Activated CD8-positive, alpha-beta memory T cell treated with anti-CD3 and anti-CD28 coated beads, Interleukin-2, amount 50 U/mL, for 48 hours (primary cell): ENCODE data around the gene CELF2.

Experiments used
- DNase-seq: peaks from one replicate; pipeline ENCODE4 v3.0.0-alpha.2; 2020

The CELF2 gene

GRCh38 chr10:11206676-11207559 is 189.2 kb downstream of the CELF2 start:
- DNase-seq: no peak

- DNase-seq: no peak
These were observed 189.8 kb downstream of the CELF2 start for GRCh38 chr10:11207560-11207844.

GRCh38 chr10:11208243-11208642 is 190.6 kb downstream of the CELF2 start:
- no peak for DNase-seq

- DNase-seq: no peak
These were observed 191.5 kb downstream of the CELF2 start for GRCh38 chr10:11208908-11209829.

- no peak for DNase-seq
These were observed 192.1 kb downstream of the CELF2 start for GRCh38 chr10:11209830-11210181.

- DNase-seq: no peak
These were observed 192.7 kb downstream of the CELF2 start for GRCh38 chr10:11210211-11210922.

GRCh38 chr10:11212288-11213085 is 194.8 kb downstream of the CELF2 start:
- no peak for DNase-seq

- no peak for DNase-seq
These were observed 195.5 kb downstream of the CELF2 start for GRCh38 chr10:11213137-11213536.

GRCh38 chr10:11214407-11214806 is 196.7 kb downstream of the CELF2 start:
- DNase-seq: no peak

- no peak for DNase-seq
These were observed 197.8 kb downstream of the CELF2 start for GRCh38 chr10:11215471-11215870.

GRCh38 chr10:11217521-11217920 is 199.8 kb downstream of the CELF2 start:
- DNase-seq: no peak

GRCh38 chr10:11218395-11218794 is 200.7 kb downstream of the CELF2 start:
- no peak for DNase-seq

GRCh38 chr10:11219431-11219830 is 201.8 kb downstream of the CELF2 start:
- DNase-seq: no peak

GRCh38 chr10:11223081-11223480 is 205.4 kb downstream of the CELF2 start:
- no peak for DNase-seq

GRCh38 chr10:11223507-11224140 is 206.0 kb downstream of the CELF2 start:
- no peak for DNase-seq

GRCh38 chr10:11224321-11224720 is 206.6 kb downstream of the CELF2 start:
- no peak for DNase-seq

GRCh38 chr10:11224792-11225416 is 207.2 kb downstream of the CELF2 start:
- no peak for DNase-seq

- no peak for DNase-seq
These were observed 208.3 kb downstream of the CELF2 start for GRCh38 chr10:11225935-11226334.

- no peak for DNase-seq
These were observed 209.4 kb downstream of the CELF2 start for GRCh38 chr10:11227103-11227502.

- DNase-seq: no peak
These were observed 212.2 kb downstream of the CELF2 start for GRCh38 chr10:11229893-11230292.

GRCh38 chr10:11230498-11231167 is 213.0 kb downstream of the CELF2 start:
- no peak for DNase-seq
